Measurements from ENCODE around the gene CSNK1A1.

GRCh38 chr5:149550594-149551226 lies 529 bp downstream of the CSNK1A1 start:
- TF ChIP-seq TARDBP (IDR thresholded peaks at IDR 0.05): no peak
- no peak for TF ChIP-seq FOXM1 (IDR thresholded peaks at IDR 0.05; ENCODE audit: borderline replicate concordance)
- TF ChIP-seq SUZ12 (IDR thresholded peaks at IDR 0.05): no peak
- TF ChIP-seq SP1 (IDR thresholded peaks at IDR 0.05): no peak

Measured in HEK293T (cell line).